HG03139 (cell line): ENCODE results near the gene ADD3.

Source experiments
- ATAC-seq: cut with Tn5 transposase; IDR thresholded peaks from one replicate; pipeline ENCODE4 v1.9.1; 2021; ENCODE audit not compliant: unreplicated experiment

The ADD3 gene

GRCh38 chr10:110144507-110144906 lies 136.7 kb downstream of the ADD3 start:
- ATAC-seq: no peak

GRCh38 chr10:110147961-110148360 lies 140.2 kb downstream of the ADD3 start:
- ATAC-seq: no peak

GRCh38 chr10:110149259-110149658 lies 141.5 kb downstream of the ADD3 start:
- no peak for ATAC-seq

GRCh38 chr10:110150046-110150445 lies 142.3 kb downstream of the ADD3 start:
- ATAC-seq: no peak

GRCh38 chr10:110150981-110151380 lies 143.2 kb downstream of the ADD3 start:
- no peak for ATAC-seq

GRCh38 chr10:110151467-110151866 lies 143.7 kb downstream of the ADD3 start:
- no peak for ATAC-seq

- ATAC-seq: no peak
These were observed 144.2 kb downstream of the ADD3 start for GRCh38 chr10:110151971-110152370.

GRCh38 chr10:110153396-110153795 lies 145.6 kb downstream of the ADD3 start:
- no peak for ATAC-seq

- ATAC-seq: no peak
These were observed 148.3 kb downstream of the ADD3 start for GRCh38 chr10:110156046-110156445.

- ATAC-seq: no peak
These were observed 150.5 kb downstream of the ADD3 start for GRCh38 chr10:110158051-110159005.

- ATAC-seq: no peak
These were observed 152.3 kb downstream of the ADD3 start for GRCh38 chr10:110160081-110160480.

GRCh38 chr10:110160522-110160921 lies 152.7 kb downstream of the ADD3 start:
- no peak for ATAC-seq

- ATAC-seq: no peak
These were observed 155.0 kb downstream of the ADD3 start for GRCh38 chr10:110162741-110163145.

- ATAC-seq: no peak
These were observed 155.5 kb downstream of the ADD3 start for GRCh38 chr10:110163192-110163773.

- no peak for ATAC-seq
These were observed 156.1 kb downstream of the ADD3 start for GRCh38 chr10:110163841-110164240.

GRCh38 chr10:110165239-110165638 lies 157.5 kb downstream of the ADD3 start:
- ATAC-seq: no peak

GRCh38 chr10:110167149-110167548 lies 159.4 kb downstream of the ADD3 start:
- no peak for ATAC-seq

GRCh38 chr10:110168601-110169481 lies 161.1 kb downstream of the ADD3 start:
- no peak for ATAC-seq

GRCh38 chr10:110169586-110169985 lies 161.8 kb downstream of the ADD3 start:
- no peak for ATAC-seq

GRCh38 chr10:110170142-110170971 lies 162.6 kb downstream of the ADD3 start:
- no peak for ATAC-seq
